Stimulated activated CD4-positive, alpha-beta T cell treated with anti-CD3 and anti-CD28 coated beads, TNF-alpha, amount 100 ng/mL, for 1 hour (primary cell): Measurements from ENCODE around the gene R3HCC1L.
"Not testable (repeated sequence)": the region's sequence is repeated elsewhere in the genome, so short reads cannot be mapped to it uniquely, and the experiment has no call there.

Experiments used
- DNase-seq, 3 donors: peaks; one replicate each; pipeline ENCODE4 v3.0.0-alpha.2; 2020; ENCODE audit warnings: low read depth in 3 of 3, low spot score in 1 of 3

Gene R3HCC1L

DNA sequence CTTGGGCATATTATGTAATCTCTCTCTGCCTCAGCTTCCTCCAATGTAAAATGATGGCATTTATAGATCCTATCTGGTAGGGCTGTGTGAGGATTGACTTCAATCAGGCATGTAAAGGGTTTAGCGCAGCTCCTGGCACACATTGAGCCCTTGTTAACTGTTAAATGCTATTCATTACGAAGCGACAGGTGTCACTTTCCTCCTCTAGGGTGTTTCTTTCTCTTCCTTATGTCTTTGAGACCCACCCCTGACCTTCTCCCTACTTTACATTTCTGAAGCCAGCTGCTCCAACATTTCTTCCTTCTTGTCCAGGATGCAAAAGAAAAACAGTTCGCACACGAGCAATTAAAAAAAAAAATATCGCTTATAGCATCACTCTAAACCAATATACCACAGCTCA is 5.7 kb upstream of the R3HCC1L start:
- DNase-seq: no peak

DNA sequence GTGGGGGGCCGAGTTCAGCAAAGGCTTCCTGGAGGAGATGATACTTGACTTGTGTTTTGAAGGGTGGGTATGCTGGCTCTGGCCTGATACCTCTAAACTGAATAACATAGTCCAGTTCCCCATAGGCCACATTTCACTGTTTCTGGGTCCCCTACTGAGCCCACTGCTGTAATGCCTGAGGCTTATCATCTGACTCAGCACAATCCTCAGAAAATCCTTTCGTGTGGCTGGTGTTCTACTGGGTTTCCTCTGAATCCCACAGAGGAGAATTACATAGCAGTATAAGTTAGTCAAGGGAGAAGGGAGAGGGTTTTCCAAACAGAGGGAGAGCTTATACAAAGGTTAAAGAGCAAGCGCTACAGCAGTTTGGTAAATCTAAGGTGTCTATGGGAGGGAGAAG is 2.8 kb upstream of the R3HCC1L start:
- no peak for DNase-seq

DNA sequence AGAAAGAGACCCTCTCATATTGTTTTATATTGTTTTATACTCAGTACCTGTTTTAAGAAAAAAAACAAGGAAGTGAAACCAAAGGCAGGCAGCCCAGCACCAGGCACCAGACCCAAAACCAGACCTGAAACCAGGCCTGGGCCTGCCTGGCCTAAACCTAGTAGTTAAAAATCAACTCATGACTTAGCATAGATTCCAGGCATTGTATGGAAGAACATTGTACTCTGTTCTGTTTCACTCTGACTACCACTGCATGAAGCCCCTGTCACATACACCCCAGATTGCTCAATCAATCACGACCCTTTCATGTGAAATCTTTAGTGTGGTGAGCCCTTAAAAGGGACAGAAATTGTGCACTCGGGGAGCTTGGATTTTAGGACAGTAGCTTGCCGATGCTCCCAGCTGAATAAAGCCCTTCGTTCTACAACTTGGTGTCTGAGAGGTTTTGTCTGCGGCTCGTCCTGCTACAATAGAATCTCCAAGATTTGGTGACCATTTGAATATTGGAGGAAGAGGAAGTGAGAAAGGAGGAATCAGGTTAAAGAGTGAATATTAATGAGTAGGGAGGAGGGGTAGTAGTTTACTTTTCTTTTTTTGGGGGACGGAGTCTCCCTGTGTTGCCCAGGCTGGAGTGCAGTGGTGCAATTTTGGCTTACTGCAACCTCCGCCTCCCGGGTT is 1.2 kb upstream of the R3HCC1L start:
- not testable (repeated sequence) for DNase-seq

GRCh38 chr10:98134117-98134430 is 383 bp upstream of the R3HCC1L start:
- DNase-seq: no peak

DNA sequence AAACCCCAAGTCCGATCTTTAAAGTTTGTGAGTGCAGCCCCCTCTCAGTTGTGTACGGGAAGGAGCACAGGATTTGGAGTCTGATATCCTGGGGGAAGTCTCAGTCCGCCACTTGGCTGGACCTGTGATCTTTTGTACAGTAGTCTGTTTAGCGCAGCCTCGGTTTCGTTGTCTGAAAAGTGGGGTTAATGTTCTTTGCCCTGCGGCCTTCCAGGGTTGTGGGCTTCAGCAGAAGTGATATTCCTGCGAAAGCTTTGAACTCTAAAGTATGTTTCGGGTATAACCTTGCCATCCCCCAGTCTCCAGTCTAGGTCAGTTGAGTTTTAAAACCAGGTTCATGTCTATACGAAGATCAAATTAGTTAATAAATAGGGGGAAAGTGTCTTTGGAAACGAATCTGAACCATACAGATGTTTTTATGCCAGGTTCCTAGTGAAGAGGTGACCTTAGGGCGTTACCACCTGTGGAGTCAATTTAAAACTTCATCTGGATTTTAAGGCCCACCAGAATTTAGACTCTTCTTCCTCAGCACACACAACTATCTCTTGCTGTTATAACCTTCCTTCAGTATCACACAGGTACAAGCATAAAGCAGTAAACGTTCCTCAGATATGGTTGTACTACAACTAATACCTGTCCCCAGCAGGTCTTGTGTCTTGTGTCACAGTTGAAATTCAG is 904 bp downstream of the R3HCC1L start:
- DNase-seq: no peak

- not testable (repeated sequence) for DNase-seq
Measured at GRCh38 chr10:98136775-98137174, 2.3 kb downstream of the R3HCC1L start.

DNA sequence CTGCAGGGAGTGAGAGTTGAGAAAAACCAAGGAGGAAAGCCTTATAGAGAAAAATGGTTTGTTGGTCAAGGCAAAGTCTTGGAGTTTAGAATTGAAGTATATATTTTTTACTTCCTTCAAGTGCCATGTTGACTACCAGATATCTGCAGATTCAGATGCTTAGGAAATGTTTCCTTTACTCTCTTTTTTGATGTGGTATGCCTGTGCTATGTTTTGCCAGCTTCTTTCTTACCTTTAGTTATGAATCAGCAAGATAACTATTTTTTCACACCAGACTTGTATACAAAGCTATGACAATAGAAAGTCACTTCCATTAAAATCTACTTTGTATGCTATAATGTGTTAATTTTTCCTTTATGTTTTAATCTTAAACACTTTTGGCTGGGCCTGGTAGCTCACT is 3.6 kb downstream of the R3HCC1L start:
- no peak for DNase-seq

DNA sequence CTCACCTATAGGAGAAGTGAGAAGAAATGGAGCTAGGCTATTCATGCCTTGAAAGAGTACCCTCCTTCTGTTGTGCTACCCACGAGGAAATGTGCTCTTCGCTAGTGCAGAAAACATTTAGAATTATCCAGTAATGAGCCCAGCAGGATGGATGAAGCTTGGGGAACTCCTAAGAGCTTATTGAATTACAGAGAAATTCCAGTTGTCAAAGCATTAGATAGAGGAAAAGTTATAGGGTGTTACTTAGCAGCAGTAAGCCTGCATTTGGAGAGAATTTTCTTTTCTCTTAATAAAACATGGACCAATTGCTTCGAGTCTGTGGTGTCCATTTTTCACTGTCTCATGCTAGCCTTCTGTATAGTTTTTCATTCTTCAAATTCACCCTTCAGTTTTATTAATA is 5.0 kb downstream of the R3HCC1L start:
- DNase-seq: no peak

DNA sequence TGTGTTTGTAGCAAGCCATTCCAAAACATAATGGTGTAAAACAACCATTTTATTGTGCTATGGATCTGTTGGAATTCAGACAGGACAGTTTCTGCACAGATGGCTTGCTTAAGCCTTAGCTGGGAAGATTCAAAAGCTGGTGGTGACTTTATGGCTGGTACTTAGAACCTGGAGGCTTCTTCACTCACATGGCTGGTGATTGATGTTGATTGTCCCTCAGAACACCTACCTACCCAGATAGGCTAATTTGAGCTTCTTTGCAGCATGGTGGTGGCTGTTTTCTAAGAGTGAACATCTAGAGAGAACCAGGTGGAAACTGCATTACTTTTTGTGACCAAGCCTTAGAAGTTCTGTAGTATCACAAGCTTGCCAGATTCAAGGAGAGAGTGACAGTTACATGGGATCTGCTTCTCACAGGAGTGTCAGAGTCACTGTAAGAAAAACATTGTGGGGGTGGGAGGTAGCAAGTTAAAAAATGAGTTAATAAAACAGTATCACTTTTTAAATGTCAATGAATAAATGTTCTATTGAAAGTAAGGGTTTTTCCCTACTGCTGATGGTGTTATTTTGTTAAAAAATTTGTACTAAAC is 7.1 kb downstream of the R3HCC1L start:
- no peak for DNase-seq

DNA sequence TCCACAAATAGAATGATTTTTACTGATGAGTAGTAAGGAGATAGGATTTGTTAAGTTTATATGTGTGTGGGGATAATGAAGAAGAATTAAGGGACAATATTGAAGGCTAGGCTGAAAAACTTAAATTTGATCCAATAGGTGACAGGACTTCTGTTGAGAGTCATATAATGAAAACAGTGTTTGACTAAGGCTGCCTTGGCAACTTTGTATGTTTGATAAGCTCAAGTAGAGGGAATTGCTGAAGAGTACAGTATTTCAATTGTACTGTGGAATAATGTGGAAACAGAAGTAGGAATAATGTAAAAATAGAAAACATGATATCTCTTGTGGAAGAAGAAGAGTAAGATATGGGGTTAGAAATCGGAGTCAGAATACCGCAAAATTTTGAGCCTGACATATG is 10.5 kb downstream of the R3HCC1L start:
- DNase-seq: no peak

DNA sequence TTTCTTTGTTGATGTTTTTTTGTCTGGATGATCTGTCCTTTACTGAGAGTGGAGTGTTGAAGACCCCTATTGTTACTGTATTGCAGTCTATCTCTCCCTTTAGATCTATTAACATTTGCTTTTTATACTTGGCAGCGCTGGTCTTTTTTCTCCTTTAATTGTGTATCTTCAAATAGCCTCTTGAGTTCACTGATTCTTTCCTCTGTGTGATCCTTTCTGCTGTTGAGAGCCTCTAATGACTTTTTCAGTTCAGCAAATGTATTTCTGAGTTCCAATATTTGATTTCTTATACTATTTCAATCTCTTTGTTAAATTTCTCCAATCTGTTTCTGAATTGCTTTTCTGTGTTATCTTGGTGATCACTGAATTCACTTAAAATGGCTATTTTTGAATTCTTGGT is 15.4 kb downstream of the R3HCC1L start:
- DNase-seq: no peak

- DNase-seq: no peak
Measured at GRCh38 chr10:98150544-98150943, 16.1 kb downstream of the R3HCC1L start.

- DNase-seq: not testable (repeated sequence)
Measured at GRCh38 chr10:98152778-98153177, 18.3 kb downstream of the R3HCC1L start.

- DNase-seq: not testable (repeated sequence)
Measured at GRCh38 chr10:98153213-98153958, 18.9 kb downstream of the R3HCC1L start.

DNA sequence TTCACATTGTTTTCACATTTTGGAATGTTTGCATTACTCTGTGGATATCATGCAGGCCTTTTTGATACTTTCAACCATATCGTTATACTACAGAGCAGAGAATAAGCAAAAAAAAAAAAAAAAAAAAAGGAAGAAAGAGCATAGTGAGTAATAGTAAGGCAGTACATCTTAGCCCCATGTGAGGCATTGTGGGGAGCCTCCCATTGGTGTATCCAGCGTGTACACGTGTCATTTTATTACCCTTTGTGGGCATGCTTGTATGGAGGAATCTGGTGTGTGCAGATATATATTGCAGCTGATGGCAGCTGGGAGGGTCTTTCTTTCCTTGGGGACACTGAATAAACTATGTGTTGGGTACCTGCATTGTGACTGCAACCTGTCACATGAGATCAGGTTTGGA is 19.6 kb downstream of the R3HCC1L start:
- no peak for DNase-seq

- no peak for DNase-seq
Measured at GRCh38 chr10:98158576-98158975, 24.1 kb downstream of the R3HCC1L start.

- DNase-seq: no peak
Measured at GRCh38 chr10:98163941-98164340, 29.5 kb downstream of the R3HCC1L start.

DNA sequence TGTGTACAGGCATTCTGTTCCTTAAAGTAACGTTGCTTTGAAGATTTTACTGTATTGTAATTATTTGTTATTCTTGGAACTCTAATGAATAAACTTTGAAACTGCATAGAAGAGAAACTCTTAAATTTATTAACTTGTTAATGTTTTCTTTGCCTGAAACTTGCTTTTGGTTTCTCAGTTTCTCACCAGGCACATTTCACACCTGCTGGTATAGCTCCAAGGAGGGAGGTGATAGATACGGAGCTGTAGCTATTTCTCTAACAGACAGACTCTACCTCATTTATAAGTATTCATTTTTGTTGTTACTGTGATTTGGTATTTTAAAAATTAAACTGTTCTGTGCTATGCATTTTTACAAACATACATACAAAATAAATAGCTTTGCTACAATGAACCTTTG is 32.7 kb downstream of the R3HCC1L start:
- no peak for DNase-seq

DNA sequence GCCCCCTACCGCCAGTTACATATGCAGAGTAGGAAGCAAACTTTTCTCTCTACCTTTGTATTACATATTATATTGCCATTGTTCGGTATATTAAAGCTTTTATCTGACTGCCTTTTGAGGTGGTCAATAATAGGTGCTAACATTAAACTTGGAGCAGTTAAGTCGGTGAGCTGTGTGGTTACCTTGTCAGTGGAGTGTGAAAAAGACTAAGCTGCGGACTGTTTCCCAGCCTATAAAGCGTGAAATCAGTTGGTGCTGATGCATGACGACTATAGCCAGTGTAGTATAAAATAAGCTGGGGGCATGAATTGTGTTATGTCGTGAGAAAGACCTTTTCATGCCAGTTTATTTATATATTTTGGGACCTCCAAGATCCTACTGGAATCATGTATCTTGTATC is 33.7 kb downstream of the R3HCC1L start:
- DNase-seq: no peak

DNA sequence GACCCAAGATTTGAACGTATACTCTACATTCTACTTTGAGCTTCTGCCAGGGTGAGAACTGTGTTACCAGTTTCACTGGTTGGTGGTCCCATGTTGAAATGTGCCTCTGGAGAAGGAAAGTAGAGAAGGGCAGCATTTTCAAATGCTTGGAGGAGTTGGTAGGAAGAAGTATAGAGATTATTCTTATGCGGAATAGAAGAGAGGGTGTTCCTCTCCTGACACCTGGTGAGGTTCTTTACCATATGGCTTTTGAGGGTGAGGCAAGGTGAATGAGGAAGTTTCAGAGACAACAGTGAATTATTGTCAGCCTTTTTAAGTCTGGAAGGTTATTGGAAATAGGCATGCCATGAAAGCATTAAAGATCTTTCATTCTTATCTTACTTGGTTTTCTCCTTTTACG is 34.3 kb downstream of the R3HCC1L start:
- no peak for DNase-seq

GRCh38 chr10:98169379-98169778 is 34.9 kb downstream of the R3HCC1L start:
- no peak for DNase-seq
